SK-N-SH (cell line): ENCODE data around the gene RMC1. TPM values are rescaled to one million over a fixed set of nuclear protein-coding genes. Genes with fewer than 3 reads are reported as not detected.

ENCODE experiments used
- CTCF ChIA-PET: fragments of 300-600, 350-600 bp; formaldehyde crosslinking; extraction: SDS; loops from one replicate; lab custom pipeline; 2021; lab: Yijun Ruan, JAX
- POLR2A ChIA-PET: fragments of 350-600 bp; sonication (Branson Sonifier 250); formaldehyde crosslinking; extraction: SDS; loops from one replicate; lab custom pipeline; 2020; ENCODE audit warnings: antibody characterized with exemption, inconsistent platforms; lab: Yijun Ruan, JAX
- DNase-seq: peaks from one replicate; pipeline ENCODE4 v3.0.0; 2012
- H2AFZ ChIP-seq: fragments of 200-600 bp; sonication (generic); 2 replicates; pipeline ENCODE4 v1.8.1; 2016; ENCODE audit warnings: antibody characterized with exemption, mild to moderate bottlenecking, low read depth
- H3F3A ChIP-seq: fragments of 200-600 bp; sonication (generic); replicated peaks from 2 replicates; pipeline ENCODE3; 2016; ENCODE audit warnings: antibody characterized with exemption, mild to moderate bottlenecking; ENCODE audit not compliant: insufficient read depth
- H3K27ac ChIP-seq, 2 experiments: fragments of 200-500 bp in 1 of 2; fragments of 200-600 bp in 1 of 2; sonication (Bioruptor generic) in 1 of 2; sonication (generic), shearing (Covaris generic) in 1 of 2; 2 replicates each; pipeline versions ENCODE4 v1.5.1 to v1.6.1; 2014 to 2016; ENCODE audit warnings: low read depth in 2 of 2, inconsistent platforms in 1 of 2, low read length in 1 of 2, mild to moderate bottlenecking in 1 of 2, mixed read lengths in 1 of 2
- H3K27me3 ChIP-seq: fragments of 200-600 bp; sonication (generic), shearing (Covaris generic); 2 replicates; pipeline ENCODE4 v1.6.1; 2016; ENCODE audit warnings: mixed run types; ENCODE audit not compliant: insufficient read depth
- H3K36me3 ChIP-seq, 2 experiments: fragments of 200-500 bp in 1 of 2; fragments of 200-600 bp in 1 of 2; sonication (Bioruptor generic) in 1 of 2; sonication (generic) in 1 of 2; replicated peaks in 1 of 2; 2 replicates each; pipeline versions ENCODE3 to v1.5.1; 2014 to 2016; ENCODE audit warnings: low read length in 1 of 2, mild to moderate bottlenecking in 1 of 2; ENCODE audit not compliant: insufficient read depth in 2 of 2, control insufficient read depth in 1 of 2
- H3K4me1 ChIP-seq, 2 experiments: fragments of 200-500 bp in 1 of 2; fragments of 200-600 bp in 1 of 2; sonication (Bioruptor generic) in 1 of 2; sonication (generic), shearing (Covaris generic) in 1 of 2; 2 replicates each; pipeline versions ENCODE4 v1.5.1 to v1.6.1; 2014 to 2016; ENCODE audit warnings: low read depth in 1 of 2, low read length in 1 of 2, mixed run types in 1 of 2; ENCODE audit not compliant: insufficient read depth in 2 of 2, control insufficient read depth in 1 of 2
- H3K4me2 ChIP-seq: fragments of 200-600 bp; sonication (generic), shearing (Covaris generic); 2 replicates; pipeline ENCODE4 v1.6.1; 2017; ENCODE audit warnings: mixed run types
- H3K4me3 ChIP-seq, 2 experiments: fragments of 200-500 bp in 1 of 2; fragments of 200-600 bp in 1 of 2; sonication (Bioruptor generic) in 1 of 2; sonication (generic), shearing (Covaris generic) in 1 of 2; 2 replicates each; pipeline versions ENCODE4 v1.5.1 to v1.8.1; 2014 to 2016; ENCODE audit warnings: low read depth in 2 of 2, inconsistent platforms in 1 of 2, low read length in 1 of 2, mild to moderate bottlenecking in 1 of 2, mixed read lengths in 1 of 2, moderate library complexity in 1 of 2
- H3K79me2 ChIP-seq: fragments of 200-600 bp; sonication (generic); 2 replicates; pipeline ENCODE4 v1.8.1; 2017; ENCODE audit warnings: mild to moderate bottlenecking; ENCODE audit not compliant: insufficient read depth
- H3K9ac ChIP-seq: fragments of 200-600 bp; sonication (generic); 2 replicates; pipeline ENCODE4 v1.6.1; 2017; ENCODE audit warnings: mixed run types
- H3K9me2 ChIP-seq: fragments of 200-600 bp; sonication (generic); 2 replicates; pipeline ENCODE4 v1.6.1; 2017; ENCODE audit warnings: mixed run types
- H3K9me3 ChIP-seq: fragments of 200-600 bp; sonication (generic); 2 replicates; pipeline ENCODE4 v1.6.1; 2017; ENCODE audit warnings: mixed run types, mild to moderate bottlenecking, moderate library complexity
- H4K20me1 ChIP-seq: fragments of 200-600 bp; sonication (generic); 2 replicates; pipeline ENCODE4 v1.6.1; 2017; ENCODE audit warnings: mild to moderate bottlenecking, mixed run types; ENCODE audit not compliant: insufficient read depth
- CTCF ChIP-seq: fragments of 200-600 bp; sonication (generic); IDR thresholded peaks from 2 replicates; pipeline ENCODE4 v1.6.1; 2017; ENCODE audit warnings: antibody characterized with exemption, mild to moderate bottlenecking, moderate library complexity
- ELF1 ChIP-seq: IDR thresholded peaks from 2 replicates; pipeline ENCODE4 v1.4.0; 2012
- GATA2 ChIP-seq: sonication (generic); formaldehyde crosslinking; IDR thresholded peaks from 2 replicates; pipeline ENCODE4 v1.5.0; 2020; ENCODE audit warnings: mild to moderate bottlenecking, missing genetic modification reagents
- IRF3 ChIP-seq: fragments of 150-350 bp; IDR thresholded peaks from 2 replicates; pipeline ENCODE4 v1.6.1; 2016; ENCODE audit warnings: mild to moderate bottlenecking, low read depth, low read length
- JUND ChIP-seq: IDR thresholded peaks from 2 replicates; pipeline ENCODE4 v1.4.0; 2012
- MXI1 ChIP-seq: IDR thresholded peaks from 2 replicates; pipeline ENCODE4 v1.6.1; 2012; ENCODE audit warnings: mild to moderate bottlenecking, low read depth, low read length, improper control_type of control experiment
- NFIC ChIP-seq: IDR thresholded peaks from 2 replicates; pipeline ENCODE4 v1.4.0; 2012; ENCODE audit warnings: borderline replicate concordance
- NRF1 ChIP-seq: IDR thresholded peaks from 2 replicates; pipeline ENCODE4 v1.6.1; 2012; ENCODE audit warnings: low read depth, mild to moderate bottlenecking, low read length
- PBX3 ChIP-seq: IDR thresholded peaks from 2 replicates; pipeline ENCODE4; 2012
- RAD21 ChIP-seq: IDR thresholded peaks from 2 replicates; pipeline ENCODE4 v1.6.1; 2012; ENCODE audit warnings: mild to moderate bottlenecking, low read length
- RCOR1 ChIP-seq: fragments of 150-350 bp; IDR thresholded peaks from 2 replicates; pipeline ENCODE4 v1.6.1; 2017; ENCODE audit warnings: antibody characterized with exemption, low read length
- REST ChIP-seq: IDR thresholded peaks from 2 replicates; pipeline ENCODE4 v1.6.1; 2012; ENCODE audit warnings: mild to moderate bottlenecking, low read depth, low read length, moderate library complexity
- TEAD4 ChIP-seq: IDR thresholded peaks from 2 replicates; pipeline ENCODE4 v1.4.0; 2012; ENCODE audit warnings: mild to moderate bottlenecking, borderline replicate concordance; ENCODE audit not compliant: insufficient read depth
- USF2 ChIP-seq: fragments of 150-350 bp; IDR thresholded peaks from 2 replicates; pipeline ENCODE4 v1.6.1; 2017; ENCODE audit warnings: antibody characterized with exemption, low read length, low read depth, borderline replicate concordance
- ZBTB33 ChIP-seq: IDR thresholded peaks from 2 replicates; pipeline ENCODE4 v1.4.0; 2012; ENCODE audit warnings: low read depth, borderline replicate concordance
- WGBS: methylation state at CpG from one replicate; pipeline ENCODE4 v1.1.6; 2017; ENCODE audit warnings: low lambda C conversion rate; 5-methylcytosine and 5-hydroxymethylcytosine counted together
- polyA plus RNA-seq, 3 experiments: library from polyadenylated mRNA; depleted of rRNA; stranded (reverse); fragments of >200 nt; gene quantifications; 2 replicates each; pipeline ENCODE4 v1.2.3, GENCODE V29; 2012

Gene RMC1
- polyA plus RNA-seq, 1 of the 3 experiments (the other 2 are of a cell fraction): 26.4 TPM

- POLR2A ChIA-PET: no interaction called here
- Histone ChIP-seq H4K20me1 (0 out of 2 replicates have a peak, but pooled peaks cover 8% of the 10 kb centered on the region), H3K9me3 (no peaks in the 10 kb centered on the region), H3K4me2 (peak overlapping the region; percentile 87), H3F3A (peaks cover 5% of the 10 kb centered on the region), H2AFZ (peak overlapping the region; percentile 98), H3K4me3 (peak overlapping the region; percentile 91 to 96), H3K4me1 (peaks cover 8 to 16% of the 10 kb centered on the region in 2 experiments; a peak in 1 of 4 replicates), H3K36me3 (peaks cover 0 to 9% of the 10 kb centered on the region in 2 experiments), H3K9ac (peak overlapping the region; percentile 77), H3K27ac (peak overlapping the region; percentile 64 to 75), H3K27me3 (no peaks in the 10 kb centered on the region), H3K9me2 (no peaks in the 10 kb centered on the region), H3K79me2 (peaks cover 35% of the 10 kb centered on the region)
- DNase-seq: peak; percentile 34
- TF ChIP-seq REST: no peak
- TF ChIP-seq CTCF: no peak
- no peak for TF ChIP-seq MXI1
- no peak for TF ChIP-seq NFIC
- no peak for TF ChIP-seq ZBTB33
- TF ChIP-seq GATA2 (CRISPR knock-in tag): no peak
- TF ChIP-seq JUND: no peak
- no peak for TF ChIP-seq RAD21
- TF ChIP-seq ELF1: no peak
- no peak for TF ChIP-seq PBX3
- TF ChIP-seq IRF3: no peak
- no peak for TF ChIP-seq TEAD4
- no peak for TF ChIP-seq USF2
- TF ChIP-seq RCOR1: no peak
- TF ChIP-seq NRF1: no peak
- 8% methylated on average over 6 of the region's 6 CpGs for WGBS
- CTCF ChIA-PET: interaction anchor here (0.7 to 1.8 kb wide), 3 partner anchors 13 to 416 kb away, joined by 3 to 6 read pairs (median 4); no protein-coding TSS in a partner anchor
These were observed 734 bp upstream of the RMC1 start for GRCh38 chr18:23502516-23503037.
